ENCODE data around the gene NAT10. TPM values are rescaled to one million over a fixed set of nuclear protein-coding genes. Genes with fewer than 3 reads are reported as not detected.
"Not testable (repeated sequence)": the region's sequence is repeated elsewhere in the genome, so short reads cannot be mapped to it uniquely, and the experiment has no call there.

The NAT10 gene
- total RNA-seq, 1 donor from 2014 or later, result 22.3 TPM

DNA sequence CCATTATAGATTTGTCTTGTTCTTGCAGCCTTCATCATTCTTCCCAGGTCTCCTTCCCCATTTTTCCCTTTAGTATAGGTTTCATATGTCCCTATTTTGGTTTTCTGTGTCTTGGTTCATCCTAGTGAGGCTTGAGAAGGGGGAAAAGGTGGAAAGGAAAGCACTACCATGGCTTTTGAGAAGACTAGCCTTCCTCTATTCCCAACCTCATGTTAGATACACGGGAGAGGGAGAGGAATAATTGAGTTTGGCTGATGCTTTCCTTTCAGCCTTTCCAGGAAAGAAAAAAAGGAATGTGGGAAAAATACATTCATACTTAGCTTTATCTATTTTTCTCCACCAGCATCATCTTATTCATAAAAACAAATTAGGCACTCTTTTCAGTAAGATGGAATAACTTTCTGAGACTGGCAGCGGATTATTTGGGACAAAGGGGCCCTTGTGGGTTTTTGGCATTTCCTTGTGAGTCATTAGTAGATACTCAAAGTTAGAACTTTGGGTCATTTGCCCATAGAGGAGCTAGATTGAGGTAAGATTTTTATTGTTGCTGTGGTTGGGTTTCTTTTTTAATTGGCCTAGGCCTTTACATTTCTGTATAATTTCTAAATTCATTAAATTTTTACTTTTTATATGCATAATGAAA lies 30.1 kb upstream of the NAT10 start:
- Histone ChIP-seq H3K27me3 (ENCODE audit: low read depth) (no peaks in the 10 kb centered on the region), H3K36me3 (peaks cover 88% of the 10 kb centered on the region), H3K9me3 (replicated peaks) (no peaks in the 10 kb centered on the region), H3K4me3 (no peak overlapping the region), H3K4me1 (peaks cover 28% of the 10 kb centered on the region), H3K27ac (replicated peaks) (peak overlapping the region; percentile 13)
- intact Hi-C loops (cut with micrococcal nuclease), result no loop called here
- no peak for DNase-seq
- TF ChIP-seq, protein P1, sequence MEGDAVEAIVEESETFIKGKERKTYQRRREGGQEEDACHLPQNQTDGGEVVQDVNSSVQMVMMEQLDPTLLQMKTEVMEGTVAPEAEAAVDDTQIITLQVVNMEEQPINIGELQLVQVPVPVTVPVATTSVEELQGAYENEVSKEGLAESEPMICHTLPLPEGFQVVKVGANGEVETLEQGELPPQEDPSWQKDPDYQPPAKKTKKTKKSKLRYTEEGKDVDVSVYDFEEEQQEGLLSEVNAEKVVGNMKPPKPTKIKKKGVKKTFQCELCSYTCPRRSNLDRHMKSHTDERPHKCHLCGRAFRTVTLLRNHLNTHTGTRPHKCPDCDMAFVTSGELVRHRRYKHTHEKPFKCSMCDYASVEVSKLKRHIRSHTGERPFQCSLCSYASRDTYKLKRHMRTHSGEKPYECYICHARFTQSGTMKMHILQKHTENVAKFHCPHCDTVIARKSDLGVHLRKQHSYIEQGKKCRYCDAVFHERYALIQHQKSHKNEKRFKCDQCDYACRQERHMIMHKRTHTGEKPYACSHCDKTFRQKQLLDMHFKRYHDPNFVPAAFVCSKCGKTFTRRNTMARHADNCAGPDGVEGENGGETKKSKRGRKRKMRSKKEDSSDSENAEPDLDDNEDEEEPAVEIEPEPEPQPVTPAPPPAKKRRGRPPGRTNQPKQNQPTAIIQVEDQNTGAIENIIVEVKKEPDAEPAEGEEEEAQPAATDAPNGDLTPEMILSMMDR (IDR thresholded peaks at IDR 0.05; ENCODE audit: borderline replicate concordance), result no peak

GRCh38 chr11:34080609-34081008 lies 24.8 kb upstream of the NAT10 start:
- H3K27ac ChIP-seq (replicated peaks), result no peak overlapping the region
- intact Hi-C loops (cut with micrococcal nuclease), result no loop called here
- TF ChIP-seq, protein P1 (IDR thresholded peaks at IDR 0.05; ENCODE audit: borderline replicate concordance), result no peak
- H3K27me3 ChIP-seq (ENCODE audit: low read depth), result no peaks in the 10 kb centered on the region
- peaks cover under 1% of the 10 kb centered on the region for H3K4me1 ChIP-seq
- DNase-seq, result no peak
- H3K36me3 ChIP-seq, result peaks cover 100% of the 10 kb centered on the region
- H3K4me3 ChIP-seq, result no peak overlapping the region
- H3K9me3 ChIP-seq (replicated peaks), result no peaks in the 10 kb centered on the region

DNA sequence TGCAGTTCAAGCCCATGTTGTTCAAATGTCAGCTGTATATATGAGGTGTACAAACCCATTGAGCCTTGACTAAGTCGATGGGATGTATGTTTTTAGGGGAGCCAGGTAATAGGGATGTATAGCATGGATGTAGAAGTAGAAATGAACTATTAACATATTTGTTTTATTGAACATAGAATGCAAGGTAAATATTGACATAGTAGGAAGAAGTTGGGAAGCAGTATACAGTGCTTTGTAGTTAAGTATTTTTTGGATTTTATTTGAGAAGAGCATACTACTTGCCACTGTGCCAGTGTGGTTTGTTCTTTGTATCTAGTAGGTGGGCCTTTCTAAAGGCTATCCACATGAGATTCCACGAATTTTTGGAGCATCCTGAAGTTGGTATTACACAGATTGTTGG lies 20.8 kb upstream of the NAT10 start:
- Histone ChIP-seq H3K9me3 (replicated peaks) (no peaks in the 10 kb centered on the region), H3K27me3 (ENCODE audit: low read depth) (no peaks in the 10 kb centered on the region), H3K36me3 (peaks cover 96% of the 10 kb centered on the region), H3K4me3 (no peak overlapping the region), H3K4me1 (no peaks in the 10 kb centered on the region), H3K27ac (replicated peaks) (no peak overlapping the region)
- DNase-seq, result no peak
- TF ChIP-seq, protein P1 (IDR thresholded peaks at IDR 0.05; ENCODE audit: borderline replicate concordance), result no peak
- intact Hi-C loops (cut with micrococcal nuclease), result no loop called here

DNA sequence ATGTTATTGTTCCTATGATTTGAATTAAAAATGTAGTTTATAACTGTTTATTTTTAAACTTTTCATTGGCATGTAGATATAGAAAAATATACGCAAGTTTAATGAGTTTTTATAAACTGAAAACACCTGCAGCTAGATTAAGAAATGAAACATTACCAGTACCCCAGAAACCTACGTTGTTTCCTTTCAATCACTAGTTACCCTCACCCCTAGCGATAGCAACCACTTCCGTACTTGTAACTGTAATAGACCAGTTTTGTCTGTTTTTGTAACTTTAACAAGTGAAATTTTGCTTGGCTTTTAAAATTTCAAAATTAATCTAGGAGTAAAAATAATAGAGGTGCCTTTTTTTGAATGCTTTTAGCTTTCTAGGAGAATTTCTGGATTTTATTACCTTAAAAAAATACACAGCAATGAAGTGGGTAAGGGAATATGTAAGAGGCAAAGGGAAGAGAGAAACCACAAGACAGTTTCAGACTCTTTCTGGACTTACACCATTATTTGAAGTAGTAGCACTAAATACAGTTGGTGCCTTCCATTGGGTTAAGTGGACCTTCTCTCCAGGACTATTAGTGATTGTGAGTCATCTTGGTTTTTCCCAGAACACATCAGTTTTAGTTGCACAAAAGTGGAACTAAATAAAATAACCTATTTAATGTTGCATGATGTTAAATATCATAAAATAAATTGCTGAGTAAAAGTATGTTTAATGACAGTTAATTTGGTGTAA lies 18.7 kb upstream of the NAT10 start:
- H3K27me3 ChIP-seq (ENCODE audit: low read depth), result no peaks in the 10 kb centered on the region
- TF ChIP-seq, protein P1 (IDR thresholded peaks at IDR 0.05; ENCODE audit: borderline replicate concordance), result no peak
- intact Hi-C loops (cut with micrococcal nuclease), result no loop called here
- no peak overlapping the region for H3K27ac ChIP-seq (replicated peaks)
- no peak for DNase-seq
- peaks cover 96% of the 10 kb centered on the region for H3K36me3 ChIP-seq
- no peak overlapping the region for H3K4me3 ChIP-seq
- H3K4me1 ChIP-seq, result no peaks in the 10 kb centered on the region
- no peaks in the 10 kb centered on the region for H3K9me3 ChIP-seq (replicated peaks)

- intact Hi-C loops (cut with micrococcal nuclease), result no loop called here
- Histone ChIP-seq H3K9me3 (replicated peaks) (no peaks in the 10 kb centered on the region), H3K27me3 (ENCODE audit: low read depth) (no peaks in the 10 kb centered on the region), H3K4me3 (no peak overlapping the region), H3K27ac (replicated peaks) (no peak overlapping the region), H3K36me3 (peaks cover 96% of the 10 kb centered on the region), H3K4me1 (no peaks in the 10 kb centered on the region)
- DNase-seq, result no peak
- TF ChIP-seq, protein P1 (IDR thresholded peaks at IDR 0.05; ENCODE audit: borderline replicate concordance), result no peak
These were observed 13.6 kb upstream of the NAT10 start for GRCh38 chr11:34091825-34092224.

- H3K27ac ChIP-seq (replicated peaks); H3K9me3 ChIP-seq (replicated peaks); H3K27me3 ChIP-seq (ENCODE audit: low read depth); DNase-seq; H3K4me1 ChIP-seq; H3K4me3 ChIP-seq; intact Hi-C loops (cut with micrococcal nuclease): not testable (repeated sequence)
- H3K36me3 ChIP-seq, result peaks cover 100% of the 10 kb centered on the region
These were observed 10.5 kb upstream of the NAT10 start for GRCh38 chr11:34094900-34095299.
